ENCODE results near the gene PSMD8.
"Not testable (repeated sequence)": the region's sequence is repeated elsewhere in the genome, so short reads cannot be mapped to it uniquely, and the experiment has no call there.

Gene PSMD8

GRCh38 chr19:38387550-38388348 is 13.4 kb downstream of the PSMD8 start, which contains the start of gene GGN:
Gene GGN (minus strand): TSS chr19:38388034. CDS start chr19:38387261, 773 bp downstream.
- DNase-seq: no peak

GRCh38 chr19:38388349-38389100 is 14.2 kb downstream of the PSMD8 start, which contains the start of gene SPRED3:
Gene SPRED3 (plus strand): TSS chr19:38388697. CDS start chr19:38390303, 1,606 bp downstream.
- DNase-seq: no peak

GRCh38 chr19:38389101-38389925 is 14.9 kb downstream of the PSMD8 start:
- no peak for DNase-seq

GRCh38 chr19:38389957-38390924 is 15.9 kb downstream of the PSMD8 start:
- no peak for DNase-seq

- DNase-seq: no peak
Observed at GRCh38 chr19:38391911-38392464, 17.6 kb downstream of the PSMD8 start.

GRCh38 chr19:38392707-38393308 is 18.4 kb downstream of the PSMD8 start:
- DNase-seq: no peak

- no peak for DNase-seq
Observed at GRCh38 chr19:38394488-38394887, 20.1 kb downstream of the PSMD8 start.

GRCh38 chr19:38395381-38396114 is 21.2 kb downstream of the PSMD8 start:
- DNase-seq: no peak

- DNase-seq: no peak
Observed at GRCh38 chr19:38399081-38399480, 24.7 kb downstream of the PSMD8 start.

- DNase-seq: no peak
Observed at GRCh38 chr19:38399537-38399936, 25.2 kb downstream of the PSMD8 start.

GRCh38 chr19:38400361-38400760 is 26.0 kb downstream of the PSMD8 start:
- DNase-seq: no peak

GRCh38 chr19:38401148-38401547 is 26.8 kb downstream of the PSMD8 start:
- no peak for DNase-seq

GRCh38 chr19:38402623-38402966 is 28.2 kb downstream of the PSMD8 start:
- no peak for DNase-seq

GRCh38 chr19:38402967-38403674 is 28.8 kb downstream of the PSMD8 start, which contains the start of gene FAM98C:
Gene FAM98C (plus strand): TSS chr19:38403093. CDS start chr19:38403154, 61 bp downstream.
- DNase-seq: peak; percentile 88

- DNase-seq: no peak
Observed at GRCh38 chr19:38404858-38405257, 30.5 kb downstream of the PSMD8 start.

- DNase-seq: no peak
Observed at GRCh38 chr19:38405276-38405675, 30.9 kb downstream of the PSMD8 start.

- DNase-seq: no peak
Observed at GRCh38 chr19:38409631-38410133, 35.3 kb downstream of the PSMD8 start.

GRCh38 chr19:38410407-38410806 is 36.0 kb downstream of the PSMD8 start:
- DNase-seq: not testable (repeated sequence)

- DNase-seq: no peak
Observed at GRCh38 chr19:38411041-38411712, 36.8 kb downstream of the PSMD8 start.

All from GF-D8 (cell line).